Measurements from ENCODE around the gene CHST2.

The CHST2 gene

GRCh38 chr3:143099210-143099609 is 20.4 kb upstream of the CHST2 start:
- no peak for DNase-seq

- DNase-seq: no peak
These were observed 19.9 kb upstream of the CHST2 start for GRCh38 chr3:143099690-143100089.

GRCh38 chr3:143100451-143100850 is 19.1 kb upstream of the CHST2 start:
- DNase-seq: no peak

- DNase-seq: no peak
These were observed 17.7 kb upstream of the CHST2 start for GRCh38 chr3:143101792-143102381.

GRCh38 chr3:143103652-143104051 is 15.9 kb upstream of the CHST2 start:
- no peak for DNase-seq

GRCh38 chr3:143105170-143105569 is 14.4 kb upstream of the CHST2 start:
- DNase-seq: no peak

- DNase-seq: no peak
These were observed 9.7 kb upstream of the CHST2 start for GRCh38 chr3:143109861-143110260.

- no peak for DNase-seq
These were observed 9.2 kb upstream of the CHST2 start for GRCh38 chr3:143110371-143110770.

- no peak for DNase-seq
These were observed 952 bp upstream of the CHST2 start for GRCh38 chr3:143118630-143119008.

GRCh38 chr3:143119974-143120715 is 574 bp downstream of the CHST2 start:
- DNase-seq: peak; percentile 64

- DNase-seq: peak; percentile 62
These were observed 1.2 kb downstream of the CHST2 start for GRCh38 chr3:143120716-143121240.

GRCh38 chr3:143121241-143122088 is 1.9 kb downstream of the CHST2 start:
- peak; percentile 77 for DNase-seq

- DNase-seq: no peak
These were observed 2.5 kb downstream of the CHST2 start for GRCh38 chr3:143122089-143122430.

- no peak for DNase-seq
These were observed 3.2 kb downstream of the CHST2 start for GRCh38 chr3:143122608-143123352.

GRCh38 chr3:143123353-143123984 is 3.9 kb downstream of the CHST2 start:
- DNase-seq: no peak

- no peak for DNase-seq
These were observed 5.3 kb downstream of the CHST2 start for GRCh38 chr3:143124601-143125520.

- DNase-seq: no peak
These were observed 8.2 kb downstream of the CHST2 start for GRCh38 chr3:143127801-143128200.

- DNase-seq: no peak
These were observed 8.8 kb downstream of the CHST2 start for GRCh38 chr3:143128227-143128955.

GRCh38 chr3:143132246-143132980 is 12.8 kb downstream of the CHST2 start:
- DNase-seq: no peak

GRCh38 chr3:143134471-143134870 is 14.9 kb downstream of the CHST2 start:
- no peak for DNase-seq

All from right forelimb (tissue), 1 donor.